ENCODE measurements around the gene GTF2A2.
A peak's percentile ranks its signal among the peaks of the same experiment; 100 is the strongest.
"Not testable (repeated sequence)": the region's sequence is repeated elsewhere in the genome, so short reads cannot be mapped to it uniquely, and the experiment has no call there.

Gene GTF2A2

GRCh38 chr15:59668556-59668955 lies 11.2 kb upstream of the GTF2A2 start:
- peak; percentile 21 for DNase-seq

GRCh38 chr15:59662260-59662659 lies 4.9 kb upstream of the GTF2A2 start:
- peak; percentile 14 for DNase-seq

DNA sequence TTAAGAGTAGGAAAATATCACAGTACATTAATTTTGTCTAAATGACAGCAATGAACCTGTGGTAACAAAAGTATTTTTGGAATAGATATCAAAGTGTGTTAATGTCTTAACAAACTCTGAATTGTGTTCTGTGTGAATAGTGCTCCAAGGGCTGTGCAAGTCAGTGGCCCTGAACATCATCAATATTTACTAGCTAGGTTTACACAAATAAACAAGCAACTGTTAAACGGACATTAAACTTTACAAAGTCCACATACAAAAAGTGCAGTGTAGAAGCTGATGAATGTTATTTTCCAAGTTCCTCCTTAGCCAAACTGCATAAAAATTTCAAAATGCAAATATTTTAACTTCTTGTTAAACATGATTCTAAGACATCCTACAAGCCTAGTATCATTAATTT lies 2.1 kb upstream of the GTF2A2 start:
- no peak for DNase-seq

- no peak for DNase-seq
Observed at GRCh38 chr15:59657635-59658125, 365 bp upstream of the GTF2A2 start.

GRCh38 chr15:59654046-59654445 lies 3.3 kb downstream of the GTF2A2 start:
- no peak for DNase-seq

- no peak for DNase-seq
Observed at GRCh38 chr15:59649603-59650002, 7.7 kb downstream of the GTF2A2 start.

- no peak for DNase-seq
Observed at GRCh38 chr15:59647085-59647484, 10.2 kb downstream of the GTF2A2 start.

DNA sequence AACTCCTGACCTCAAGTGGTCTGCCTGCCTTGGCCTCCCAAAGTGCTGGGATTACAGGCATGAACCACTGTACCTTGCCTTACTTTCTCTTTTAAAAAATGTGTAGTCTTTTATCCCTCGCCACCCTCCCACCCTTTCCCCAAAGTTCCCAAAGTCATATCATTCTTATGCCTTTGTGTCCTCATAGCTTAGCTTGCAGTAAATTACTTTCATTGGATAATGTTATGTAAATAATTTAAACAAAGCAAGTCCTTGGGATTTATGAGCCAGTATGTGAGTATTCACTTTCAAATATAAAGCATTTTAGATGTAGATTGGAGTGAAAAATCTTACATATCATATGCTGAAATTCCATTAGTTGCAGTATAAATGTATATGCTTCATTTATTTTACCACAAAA lies 11.0 kb downstream of the GTF2A2 start:
- no peak for DNase-seq

GRCh38 chr15:59645812-59646211 lies 11.5 kb downstream of the GTF2A2 start:
- DNase-seq = not testable (repeated sequence)

GRCh38 chr15:59644756-59645155 lies 12.6 kb downstream of the GTF2A2 start:
- no peak for DNase-seq

DNA sequence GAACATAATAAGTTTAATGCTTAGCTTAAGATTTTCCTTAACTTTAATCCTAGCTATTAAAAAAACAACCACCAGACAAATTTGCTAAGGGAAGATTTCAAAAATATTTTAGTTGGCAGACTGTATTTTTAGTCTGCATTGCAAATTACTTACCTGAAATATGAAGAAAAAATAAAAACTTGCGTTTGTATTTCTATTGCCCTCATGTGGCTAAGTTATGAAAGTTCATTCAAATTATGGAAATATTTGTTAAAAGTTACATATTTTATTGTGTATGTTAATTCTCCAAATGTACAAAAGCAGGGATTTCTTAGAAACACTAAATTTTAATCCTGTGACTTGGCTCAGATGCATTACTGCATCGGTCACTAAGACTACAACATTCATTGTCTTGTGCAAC lies 15.0 kb downstream of the GTF2A2 start:
- DNase-seq = no peak

- not testable (repeated sequence) for DNase-seq
Observed at GRCh38 chr15:59637507-59637906, 19.8 kb downstream of the GTF2A2 start.

GRCh38 chr15:59636184-59636583 lies 21.1 kb downstream of the GTF2A2 start:
- no peak for DNase-seq

GRCh38 chr15:59632714-59633113 lies 24.6 kb downstream of the GTF2A2 start:
- DNase-seq = peak; percentile 14

DNA sequence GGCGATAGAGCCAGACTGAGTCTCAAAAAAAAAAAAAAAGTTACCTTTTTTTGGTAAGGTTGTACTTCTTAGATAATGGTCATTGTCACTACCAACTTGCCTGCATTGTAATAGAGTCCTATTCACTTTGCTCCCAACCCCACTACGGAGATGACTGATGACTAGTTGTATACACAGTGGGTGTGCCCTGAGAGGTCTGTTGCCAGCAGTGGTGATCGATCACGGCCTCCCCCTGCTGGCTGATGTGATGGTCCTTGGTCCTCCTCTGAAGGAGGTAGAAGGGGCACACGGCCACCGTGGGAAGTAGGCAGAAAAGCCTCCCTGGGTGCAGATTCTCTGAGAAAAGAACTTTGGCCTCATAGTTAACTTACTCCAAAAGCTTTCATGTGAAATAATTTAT lies 35.0 kb downstream of the GTF2A2 start:
- DNase-seq = no peak

DNA sequence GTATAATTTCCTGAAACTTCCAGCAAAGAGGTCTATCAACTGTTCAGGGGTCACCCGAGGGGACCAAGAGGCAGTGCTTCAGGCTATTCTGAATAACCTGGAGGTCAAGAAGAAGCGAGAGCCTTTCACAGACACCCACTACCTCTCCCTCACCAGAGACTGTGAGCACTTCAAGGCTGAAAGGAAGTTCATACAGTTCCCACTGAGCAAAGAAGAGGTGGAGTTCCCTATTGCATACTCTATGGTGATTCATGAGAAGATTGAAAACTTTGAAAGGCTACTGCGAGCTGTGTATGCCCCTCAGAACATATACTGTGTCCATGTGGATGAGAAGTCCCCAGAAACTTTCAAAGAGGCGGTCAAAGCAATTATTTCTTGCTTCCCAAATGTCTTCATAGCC lies 38.9 kb downstream of the GTF2A2 start:
- no peak for DNase-seq

- no peak for DNase-seq
Observed at GRCh38 chr15:59616379-59616778, 40.9 kb downstream of the GTF2A2 start.

DNA sequence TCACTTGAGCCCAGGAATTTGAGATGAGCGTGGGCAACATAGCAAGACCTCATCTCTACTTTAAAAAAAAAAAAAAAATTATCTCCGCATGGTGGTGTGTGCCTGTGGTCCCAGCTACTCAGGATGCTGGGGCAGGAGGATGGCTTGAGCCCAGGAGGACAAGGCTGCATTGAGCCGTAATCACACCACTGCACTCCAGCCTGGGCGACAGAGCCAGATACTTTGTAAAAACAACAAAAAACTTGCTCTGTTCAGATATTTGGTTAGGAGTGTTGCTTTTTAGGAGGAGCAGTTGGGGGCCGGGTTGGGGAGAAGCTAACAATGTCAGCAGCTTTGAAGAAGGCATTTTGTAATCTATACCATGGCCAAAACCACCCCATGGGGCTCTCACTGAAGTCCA lies 41.7 kb downstream of the GTF2A2 start:
- no peak for DNase-seq

DNA sequence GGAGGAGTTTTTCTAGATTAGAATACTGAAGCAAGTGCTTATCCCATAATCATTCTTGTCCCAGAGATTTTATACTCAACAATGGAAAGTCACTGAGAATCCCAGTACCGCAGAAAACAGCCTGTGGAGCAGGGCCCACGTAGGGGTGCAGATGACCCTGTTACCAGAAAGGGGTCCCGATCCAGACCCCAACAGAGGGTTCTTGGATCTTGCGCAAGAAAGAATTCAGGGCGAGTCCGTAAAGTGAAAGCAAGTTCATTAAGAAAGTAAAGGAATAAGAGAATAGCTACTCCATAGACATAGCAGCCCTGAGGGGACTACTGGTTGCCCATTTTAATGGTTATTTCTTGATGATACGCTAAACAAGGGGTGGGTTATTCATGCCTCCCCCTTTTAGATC lies 43.2 kb downstream of the GTF2A2 start:
- DNase-seq = no peak

- DNase-seq = no peak
Observed at GRCh38 chr15:59611276-59612260, 45.7 kb downstream of the GTF2A2 start, which contains the start of gene GCNT3. Gene GCNT3 (plus strand): TSS chr15:59611783. CDS start chr15:59618239, 6,456 bp downstream.

DNA sequence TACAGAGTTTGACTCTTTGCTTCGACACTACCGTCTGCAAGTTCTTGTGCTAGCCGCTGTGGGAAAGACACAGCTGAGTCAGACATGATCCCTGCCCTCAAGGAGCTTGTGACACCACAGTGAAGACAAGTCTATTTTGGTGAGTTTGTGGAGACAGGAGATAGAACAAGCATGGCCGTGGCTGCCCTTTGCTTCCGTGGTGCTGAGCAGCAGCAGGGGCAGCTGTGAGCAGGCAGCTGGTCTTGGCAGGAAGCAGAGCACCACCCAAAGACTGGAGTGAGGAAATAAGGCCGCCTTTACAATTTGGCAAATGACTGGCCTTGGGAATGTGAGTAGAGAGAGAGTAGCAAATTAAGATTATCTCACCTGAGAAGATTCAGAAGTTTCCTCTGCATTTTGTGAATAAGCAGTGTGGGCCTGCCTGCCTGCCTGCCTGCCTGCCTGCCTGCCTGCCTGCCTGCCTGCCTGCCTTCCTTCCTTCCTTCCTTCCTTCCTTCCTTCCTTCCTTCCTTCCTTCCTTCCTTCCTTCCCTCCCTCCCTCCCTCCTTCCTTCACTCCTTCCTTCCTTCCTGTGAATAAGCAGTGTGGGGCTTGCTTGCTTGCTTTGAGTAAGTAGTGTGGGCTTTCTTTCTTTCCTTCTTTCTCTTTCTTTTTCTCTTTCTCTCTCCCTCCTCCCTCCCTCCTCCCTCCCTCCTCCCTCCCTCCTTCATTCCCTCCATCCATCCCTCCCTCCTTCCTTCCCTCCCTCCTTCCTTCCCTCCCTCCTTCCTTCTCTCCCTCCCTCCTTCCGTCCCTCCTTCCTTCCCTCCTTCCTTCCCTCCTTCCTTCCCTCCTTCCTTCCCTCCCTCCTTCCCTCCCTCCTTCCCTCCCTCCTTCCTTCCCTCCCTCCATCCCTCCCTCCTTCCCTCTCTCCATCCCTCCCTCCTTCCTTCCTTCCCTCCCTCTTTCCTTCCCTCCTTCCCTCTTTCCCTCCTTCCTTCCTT lies 47.3 kb downstream of the GTF2A2 start:
- DNase-seq = no peak

DNA sequence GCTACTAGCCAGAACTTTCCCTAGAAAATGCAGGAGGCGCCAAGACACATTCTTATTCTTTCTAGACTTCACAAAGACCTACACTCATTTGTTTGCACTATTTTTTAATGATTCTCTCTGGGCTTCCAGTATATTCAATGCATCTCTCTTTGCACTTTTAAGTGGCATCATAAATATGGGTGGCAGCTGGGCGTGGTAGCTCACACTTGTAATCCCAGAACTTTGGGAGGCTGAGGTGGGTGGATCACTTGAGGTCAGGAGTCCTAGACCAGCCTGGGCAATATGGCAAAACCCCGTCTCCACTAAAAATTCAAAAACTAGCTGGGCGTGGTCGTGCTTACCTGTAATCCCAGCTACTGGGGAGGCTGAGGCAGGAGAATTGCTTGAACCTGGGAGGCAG lies 51.3 kb downstream of the GTF2A2 start:
- DNase-seq = no peak

GRCh38 chr15:59598461-59598860 lies 58.9 kb downstream of the GTF2A2 start:
- no peak for DNase-seq

All from eye (tissue), 1 donor.